NOMO-1 treated with DMSO at 0.1 percent for 48 hours (cell line): ENCODE data around the gene USP17L10.
"Not testable (repeated sequence)": the region's sequence is repeated elsewhere in the genome, so short reads cannot be mapped to it uniquely, and the experiment has no call there.

Experiments used
- DNase-seq: peaks from one replicate; lab custom pipeline; 2025; ENCODE audit not compliant: unreplicated experiment; lab: John Stamatoyannopoulos, UW

Gene USP17L10, protein sequence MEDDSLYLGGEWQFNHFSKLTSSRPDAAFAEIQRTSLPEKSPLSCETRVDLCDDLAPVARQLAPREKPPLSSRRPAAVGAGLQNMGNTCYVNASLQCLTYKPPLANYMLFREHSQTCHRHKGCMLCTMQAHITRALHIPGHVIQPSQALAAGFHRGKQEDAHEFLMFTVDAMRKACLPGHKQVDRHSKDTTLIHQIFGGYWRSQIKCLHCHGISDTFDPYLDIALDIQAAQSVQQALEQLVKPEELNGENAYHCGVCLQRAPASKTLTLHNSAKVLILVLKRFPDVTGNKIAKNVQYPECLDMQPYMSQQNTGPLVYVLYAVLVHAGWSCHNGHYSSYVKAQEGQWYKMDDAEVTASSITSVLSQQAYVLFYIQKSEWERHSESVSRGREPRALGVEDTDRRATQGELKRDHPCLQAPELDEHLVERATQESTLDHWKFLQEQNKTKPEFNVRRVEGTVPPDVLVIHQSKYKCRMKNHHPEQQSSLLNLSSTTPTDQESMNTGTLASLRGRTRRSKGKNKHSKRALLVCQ

DNA sequence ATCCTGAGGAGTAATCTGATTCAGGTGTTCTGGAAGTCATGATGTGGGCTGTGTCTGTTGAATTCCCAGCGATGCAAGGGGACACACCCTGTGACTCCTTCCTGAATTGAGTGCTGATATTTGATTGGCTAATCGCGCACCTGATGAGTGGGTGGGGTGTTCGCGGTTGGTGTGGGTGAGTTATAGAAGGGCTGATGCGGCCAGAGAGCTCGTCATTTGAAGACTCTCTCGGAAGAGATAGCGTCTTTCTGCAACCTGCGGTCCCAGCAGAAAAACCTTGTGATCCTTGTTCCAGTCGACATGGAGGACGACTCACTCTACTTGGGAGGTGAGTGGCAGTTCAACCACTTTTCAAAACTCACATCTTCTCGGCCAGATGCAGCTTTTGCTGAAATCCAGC is at the start of gene USP17L10:
USP17L10 (plus strand) TSS at position 301 of the 400 bp plus-strand sequence; CDS start at position 301, 0 bp downstream.
- DNase-seq: not testable (repeated sequence)

DNA sequence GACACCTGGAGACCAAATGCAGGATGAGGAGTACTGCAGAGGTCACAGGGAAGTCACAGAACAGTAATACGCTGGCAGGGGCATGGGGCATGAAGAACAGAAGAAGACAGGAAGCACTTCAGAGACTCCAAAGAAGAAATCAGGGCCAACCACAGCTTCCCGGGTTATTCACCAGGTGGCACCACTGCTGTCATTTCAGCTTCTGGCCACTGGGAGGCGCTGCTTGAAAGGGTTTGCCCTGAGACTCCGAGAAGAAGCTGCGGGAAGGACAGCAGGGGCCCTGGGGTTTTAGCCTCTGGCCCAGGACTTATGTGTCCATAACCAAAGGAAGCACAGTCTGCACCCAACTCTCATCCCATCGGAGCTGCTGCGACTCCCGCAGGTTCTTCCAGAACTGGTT is 44.5 kb upstream of the USP17L10 start:
- DNase-seq: not testable (repeated sequence)

DNA sequence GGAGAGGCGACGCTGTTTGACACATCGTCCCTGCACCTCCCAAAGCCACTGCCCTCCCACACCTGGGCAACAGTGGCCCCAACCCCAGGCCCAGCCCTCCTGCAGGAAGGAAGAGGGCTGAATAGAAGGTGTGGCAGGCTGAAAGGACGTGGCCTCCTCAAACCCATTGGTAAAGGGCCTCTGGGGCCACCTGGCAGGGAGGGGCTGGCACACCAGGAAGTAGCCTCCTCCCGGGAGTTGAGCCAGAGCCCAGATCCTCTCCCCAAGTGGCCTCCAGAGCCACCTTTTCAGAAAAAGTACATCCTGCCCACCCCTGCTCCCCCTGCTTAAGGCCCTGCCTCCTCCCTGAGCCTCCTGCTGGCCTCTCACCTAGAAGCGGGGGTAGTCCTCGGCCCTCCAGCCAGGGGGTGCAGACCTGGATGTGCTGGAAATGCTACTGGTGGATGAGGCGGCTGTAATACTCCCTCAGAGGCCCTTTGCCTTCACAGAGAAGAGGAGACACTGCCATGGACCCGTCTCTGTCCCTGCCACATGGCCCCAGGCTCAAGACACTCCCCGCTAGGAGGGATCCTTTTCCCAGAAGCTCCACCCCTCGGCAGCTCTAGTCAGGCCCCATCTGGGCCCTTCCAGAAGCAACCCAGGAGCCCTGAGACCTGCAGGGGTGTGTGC is 40.5 kb upstream of the USP17L10 start, which contains the start of gene FAM90A26:
FAM90A26 (plus strand) TSS at position 619 of the 669 bp plus-strand sequence. CDS start 2,764 bp downstream, outside the sequence.
- not testable (repeated sequence) for DNase-seq

DNA sequence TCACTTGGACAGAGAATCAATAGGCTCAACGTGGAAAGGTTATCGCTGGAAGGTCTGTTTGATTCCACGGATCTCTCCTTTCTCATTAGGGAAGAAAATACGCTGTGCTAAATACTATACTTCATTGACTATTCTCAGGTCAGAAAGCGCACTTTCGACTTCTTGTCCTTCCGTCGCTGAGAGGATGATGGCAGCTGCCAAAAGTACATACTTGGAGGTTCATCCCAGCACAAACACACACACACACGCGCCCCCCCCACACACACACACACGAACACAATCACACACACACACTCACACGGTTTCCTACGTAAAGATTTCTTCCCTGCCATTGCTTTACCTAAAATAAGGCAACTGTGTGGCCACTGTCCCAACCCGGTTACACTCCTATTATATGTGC is 4.2 kb downstream of the USP17L10 start:
- not testable (repeated sequence) for DNase-seq

DNA sequence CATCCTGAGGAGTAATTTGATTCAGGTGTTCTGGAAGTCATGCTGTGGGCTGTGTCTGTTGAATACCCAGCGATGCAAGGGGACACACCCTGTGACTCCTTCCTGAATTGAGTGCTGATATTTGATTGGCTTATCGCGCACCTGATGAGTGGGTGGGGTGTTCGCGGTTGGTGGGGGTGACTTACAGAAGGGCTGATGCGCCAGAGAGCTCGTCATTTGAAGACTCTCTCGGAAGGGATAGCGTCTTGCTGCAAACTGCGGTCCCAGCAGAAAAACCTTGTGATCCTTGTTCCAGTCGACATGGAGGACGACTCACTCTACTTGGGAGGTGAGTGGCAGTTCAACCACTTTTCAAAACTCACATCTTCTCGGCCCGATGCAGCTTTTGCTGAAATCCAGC is 4.6 kb downstream of the USP17L10 start, which contains the start of gene USP17L11:
USP17L11 (plus strand) TSS at position 301 of the 400 bp plus-strand sequence; CDS start at position 301, 0 bp downstream.
- DNase-seq: not testable (repeated sequence)

DNA sequence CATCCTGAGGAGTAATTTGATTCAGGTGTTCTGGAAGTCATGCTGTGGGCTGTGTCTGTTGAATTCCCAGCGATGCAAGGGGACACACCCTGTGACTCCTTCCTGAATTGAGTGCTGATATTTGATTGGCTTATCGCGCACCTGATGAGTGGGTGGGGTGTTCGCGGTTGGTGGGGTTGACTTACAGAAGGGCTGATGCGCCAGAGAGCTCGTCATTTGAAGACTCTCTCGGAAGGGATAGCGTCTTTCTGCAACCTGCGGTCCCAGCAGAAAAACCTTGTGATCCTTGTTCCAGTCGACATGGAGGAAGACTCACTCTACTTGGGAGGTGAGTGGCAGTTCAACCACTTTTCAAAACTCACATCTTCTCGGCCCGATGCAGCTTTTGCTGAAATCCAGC is 9.4 kb downstream of the USP17L10 start, which contains the start of gene USP17L12:
USP17L12 (plus strand) TSS at position 301 of the 400 bp plus-strand sequence; CDS start at position 301, 0 bp downstream.
- not testable (repeated sequence) for DNase-seq

DNA sequence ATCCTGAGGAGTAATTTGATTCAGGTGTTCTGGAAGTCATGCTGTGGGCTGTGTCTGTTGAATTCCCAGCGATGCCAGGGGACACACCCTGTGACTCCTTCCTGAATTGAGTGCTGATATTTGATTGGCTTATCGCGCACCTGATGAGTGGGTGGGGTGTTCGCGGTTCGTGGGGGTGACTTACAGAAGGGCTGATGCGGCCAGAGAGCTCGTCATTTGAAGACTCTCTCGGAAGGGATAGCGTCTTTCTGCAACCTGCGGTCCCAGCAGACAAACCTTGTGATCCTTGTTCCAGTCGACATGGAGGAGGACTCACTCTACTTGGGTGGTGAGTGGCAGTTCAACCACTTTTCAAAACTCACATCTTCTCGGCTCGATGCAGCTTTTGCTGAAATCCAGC is 14.1 kb downstream of the USP17L10 start, which contains the start of gene USP17L13:
USP17L13 (plus strand) TSS at position 301 of the 400 bp plus-strand sequence; CDS start at position 301, 0 bp downstream.
- DNase-seq: not testable (repeated sequence)

DNA sequence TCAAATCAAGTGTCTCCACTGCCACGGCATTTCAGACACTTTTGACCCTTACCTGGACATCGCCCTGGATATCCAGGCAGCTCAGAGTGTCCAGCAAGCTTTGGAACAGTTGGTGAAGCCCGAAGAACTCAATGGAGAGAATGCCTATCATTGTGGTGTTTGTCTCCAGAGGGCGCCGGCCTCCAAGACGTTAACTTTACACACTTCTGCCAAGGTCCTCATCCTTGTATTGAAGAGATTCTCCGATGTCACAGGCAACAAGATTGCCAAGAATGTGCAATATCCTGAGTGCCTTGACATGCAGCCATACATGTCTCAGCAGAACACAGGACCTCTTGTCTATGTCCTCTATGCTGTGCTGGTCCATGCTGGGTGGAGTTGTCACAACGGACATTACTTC is 19.8 kb downstream of the USP17L10 start:
- not testable (repeated sequence) for DNase-seq

DNA sequence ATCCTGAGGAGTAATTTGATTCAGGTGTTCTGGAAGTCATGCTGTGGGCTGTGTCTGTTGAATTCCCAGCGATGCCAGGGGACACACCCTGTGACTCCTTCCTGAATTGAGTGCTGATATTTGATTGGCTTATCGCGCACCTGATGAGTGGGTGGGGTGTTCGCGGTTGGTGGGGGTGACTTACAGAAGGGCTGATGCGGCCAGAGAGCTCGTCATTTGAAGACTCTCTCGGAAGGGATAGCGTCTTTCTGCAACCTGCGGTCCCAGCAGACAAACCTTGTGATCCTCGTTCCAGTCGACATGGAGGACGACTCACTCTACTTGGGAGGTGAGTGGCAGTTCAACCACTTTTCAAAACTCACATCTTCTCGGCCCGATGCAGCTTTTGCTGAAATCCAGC is 23.6 kb downstream of the USP17L10 start, which contains the start of gene USP17L15:
USP17L15 (plus strand) TSS at position 301 of the 400 bp plus-strand sequence; CDS start at position 301, 0 bp downstream.
- not testable (repeated sequence) for DNase-seq

DNA sequence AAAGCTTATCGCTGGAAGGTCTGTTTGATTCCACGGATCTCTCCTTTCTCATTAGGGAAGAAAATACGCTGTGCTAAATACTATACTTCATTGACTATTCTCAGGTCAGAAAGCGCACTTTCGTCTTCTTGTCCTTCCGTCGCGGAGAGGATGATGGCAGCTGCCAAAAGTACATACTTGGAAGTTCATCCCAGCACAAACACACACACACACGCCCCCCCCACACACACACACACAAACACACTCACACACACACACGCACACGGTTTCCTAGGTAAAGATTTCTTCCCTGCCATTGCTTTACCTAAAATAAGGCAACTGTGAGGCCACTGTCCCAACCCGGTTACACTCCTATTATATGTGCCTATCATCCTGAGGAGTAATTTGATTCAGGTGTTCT is 28.0 kb downstream of the USP17L10 start:
- not testable (repeated sequence) for DNase-seq

DNA sequence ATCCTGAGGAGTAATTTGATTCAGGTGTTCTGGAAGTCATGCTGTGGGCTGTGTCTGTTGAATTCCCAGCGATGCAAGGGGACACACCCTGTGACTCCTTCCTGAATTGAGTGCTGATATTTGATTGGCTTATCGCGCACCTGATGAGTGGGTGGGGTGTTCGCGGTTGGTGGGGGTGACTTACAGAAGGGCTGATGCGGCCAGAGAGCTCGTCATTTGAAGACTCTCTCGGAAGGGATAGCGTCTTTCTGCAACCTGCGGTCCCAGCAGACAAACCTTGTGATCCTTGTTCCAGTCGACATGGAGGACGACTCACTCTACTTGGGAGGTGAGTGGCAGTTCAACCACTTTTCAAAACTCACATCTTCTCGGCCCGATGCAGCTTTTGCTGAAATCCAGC is 33.1 kb downstream of the USP17L10 start, which contains the start of gene USP17L17:
USP17L17 (plus strand) TSS at position 301 of the 400 bp plus-strand sequence; CDS start at position 301, 0 bp downstream.
- DNase-seq: not testable (repeated sequence)

DNA sequence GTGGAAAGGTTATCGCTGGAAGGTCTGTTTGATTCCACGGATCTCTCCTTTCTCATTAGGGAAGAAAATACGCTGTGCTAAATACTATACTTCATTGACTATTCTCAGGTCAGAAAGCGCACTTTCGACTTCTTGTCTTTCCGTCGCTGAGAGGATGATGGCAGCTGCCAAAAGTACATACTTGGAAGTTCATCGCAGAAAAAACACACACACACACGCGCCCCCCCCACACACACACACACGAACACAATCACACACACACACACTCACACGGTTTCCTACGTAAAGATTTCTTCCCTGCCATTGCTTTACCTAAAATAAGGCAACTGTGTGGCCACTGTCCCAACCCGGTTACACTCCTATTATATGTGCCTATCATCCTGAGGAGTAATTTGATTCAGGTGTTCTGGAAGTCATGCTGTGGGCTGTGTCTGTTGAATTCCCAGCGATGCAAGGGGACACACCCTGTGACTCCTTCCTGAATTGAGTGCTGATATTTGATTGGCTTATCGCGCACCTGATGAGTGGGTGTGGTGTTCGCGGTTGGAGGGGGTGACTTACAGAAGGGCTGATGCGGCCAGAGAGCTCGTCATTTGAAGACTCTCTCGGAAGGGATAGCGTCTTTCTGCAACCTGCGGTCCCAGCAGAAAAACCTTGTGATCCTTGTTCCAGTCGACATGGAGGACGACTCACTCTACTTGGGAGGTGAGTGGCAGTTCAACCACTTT is 37.7 kb downstream of the USP17L10 start, which contains the start of gene USP17L18:
USP17L18 (plus strand) TSS at position 678 of the 728 bp plus-strand sequence; CDS start at position 678, 0 bp downstream.
- not testable (repeated sequence) for DNase-seq

DNA sequence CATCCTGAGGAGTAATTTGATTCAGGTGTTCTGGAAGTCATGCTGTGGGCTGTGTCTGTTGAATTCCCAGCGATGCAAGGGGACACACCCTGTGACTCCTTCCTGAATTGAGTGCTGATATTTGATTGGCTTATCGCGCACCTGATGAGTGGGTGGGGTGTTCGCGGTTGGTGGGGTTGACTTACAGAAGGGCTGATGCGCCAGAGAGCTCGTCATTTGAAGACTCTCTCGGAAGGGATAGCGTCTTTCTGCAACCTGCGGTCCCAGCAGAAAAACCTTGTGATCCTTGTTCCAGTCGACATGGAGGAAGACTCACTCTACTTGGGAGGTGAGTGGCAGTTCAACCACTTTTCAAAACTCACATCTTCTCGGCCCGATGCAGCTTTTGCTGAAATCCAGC is 42.6 kb downstream of the USP17L10 start, which contains the start of gene USP17L19:
USP17L19 (plus strand) TSS at position 301 of the 400 bp plus-strand sequence; CDS start at position 301, 0 bp downstream.
- not testable (repeated sequence) for DNase-seq

DNA sequence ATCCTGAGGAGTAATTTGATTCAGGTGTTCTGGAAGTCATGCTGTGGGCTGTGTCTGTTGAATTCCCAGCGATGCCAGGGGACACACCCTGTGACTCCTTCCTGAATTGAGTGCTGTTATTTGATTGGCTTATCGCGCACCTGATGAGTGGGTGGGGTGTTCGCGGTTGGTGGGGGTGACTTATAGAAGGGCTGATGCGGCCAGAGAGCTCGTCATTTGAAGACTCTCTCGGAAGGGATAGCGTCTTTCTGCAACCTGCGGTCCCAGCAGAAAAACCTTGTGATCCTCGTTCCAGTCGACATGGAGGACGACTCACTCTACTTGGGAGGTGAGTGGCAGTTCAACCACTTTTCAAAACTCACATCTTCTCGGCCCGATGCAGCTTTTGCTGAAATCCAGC is 47.4 kb downstream of the USP17L10 start, which contains the start of gene USP17L20:
USP17L20 (plus strand) TSS at position 301 of the 400 bp plus-strand sequence; CDS start at position 301, 0 bp downstream.
- DNase-seq: not testable (repeated sequence)
